GM21737 (cell line): Measurements from ENCODE around the gene CTBP2.

Source experiments
- ATAC-seq: cut with Tn5 transposase; IDR thresholded peaks from one replicate; pipeline ENCODE4 v1.9.1; 2021; ENCODE audit warnings: mild to moderate bottlenecking, moderate library complexity; ENCODE audit not compliant: unreplicated experiment

Gene CTBP2

DNA sequence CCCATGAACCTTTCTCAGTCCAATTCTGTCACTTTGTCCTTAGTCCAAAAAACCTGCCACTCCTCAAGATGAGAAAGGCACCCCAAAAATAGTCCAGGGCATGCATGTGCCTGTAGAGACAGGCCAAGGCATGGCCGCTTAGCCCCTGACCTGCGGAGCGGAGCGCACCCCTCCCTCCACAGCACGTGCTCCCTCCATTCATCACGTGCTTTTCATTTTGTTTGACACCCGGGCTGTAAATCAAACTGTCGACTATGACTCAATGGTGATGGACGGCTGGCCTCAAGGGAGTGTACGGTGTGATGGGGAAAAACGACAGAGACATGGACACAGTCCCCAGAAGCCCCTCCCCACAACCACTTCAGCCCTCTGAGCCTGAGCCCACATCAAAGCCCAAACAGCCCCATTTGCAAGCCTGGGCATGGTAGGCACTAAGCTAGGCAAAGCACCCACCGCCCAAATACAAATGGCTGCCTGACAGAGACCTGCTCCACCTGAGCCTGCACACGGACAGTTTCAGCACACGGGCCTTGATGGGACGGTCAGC lies 127.8 kb downstream of the CTBP2 start:
- no peak for ATAC-seq

DNA sequence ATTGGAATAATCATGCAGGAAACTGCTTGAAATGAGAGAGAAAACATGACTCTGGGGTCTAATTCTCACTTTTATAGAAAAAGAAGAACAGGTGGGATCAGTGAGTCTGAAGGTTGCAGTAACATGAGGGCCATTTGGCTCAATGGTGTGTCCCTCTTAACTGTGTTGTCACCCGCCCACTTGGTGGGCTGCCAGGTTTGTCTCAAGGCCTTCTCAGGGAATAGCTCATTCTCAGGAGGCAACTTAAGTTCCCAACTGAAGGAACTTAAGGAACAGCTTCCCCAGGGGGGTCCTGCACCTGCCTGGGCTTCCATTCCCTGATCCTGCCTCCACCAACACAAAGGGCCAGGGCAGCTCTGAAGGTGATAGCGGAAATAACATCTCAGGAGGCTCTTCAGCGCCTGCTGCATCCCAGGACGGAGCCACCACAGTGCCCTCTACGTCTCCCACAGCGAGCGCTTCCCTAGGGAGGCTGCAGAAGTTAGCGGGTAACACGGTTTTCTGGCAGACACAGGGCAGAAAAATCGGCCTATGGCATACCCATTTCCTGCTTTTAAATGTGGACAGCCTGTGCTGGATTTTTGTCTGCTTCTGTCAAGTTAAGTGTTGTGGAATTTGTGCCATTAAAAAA lies 129.7 kb downstream of the CTBP2 start:
- ATAC-seq: no peak

DNA sequence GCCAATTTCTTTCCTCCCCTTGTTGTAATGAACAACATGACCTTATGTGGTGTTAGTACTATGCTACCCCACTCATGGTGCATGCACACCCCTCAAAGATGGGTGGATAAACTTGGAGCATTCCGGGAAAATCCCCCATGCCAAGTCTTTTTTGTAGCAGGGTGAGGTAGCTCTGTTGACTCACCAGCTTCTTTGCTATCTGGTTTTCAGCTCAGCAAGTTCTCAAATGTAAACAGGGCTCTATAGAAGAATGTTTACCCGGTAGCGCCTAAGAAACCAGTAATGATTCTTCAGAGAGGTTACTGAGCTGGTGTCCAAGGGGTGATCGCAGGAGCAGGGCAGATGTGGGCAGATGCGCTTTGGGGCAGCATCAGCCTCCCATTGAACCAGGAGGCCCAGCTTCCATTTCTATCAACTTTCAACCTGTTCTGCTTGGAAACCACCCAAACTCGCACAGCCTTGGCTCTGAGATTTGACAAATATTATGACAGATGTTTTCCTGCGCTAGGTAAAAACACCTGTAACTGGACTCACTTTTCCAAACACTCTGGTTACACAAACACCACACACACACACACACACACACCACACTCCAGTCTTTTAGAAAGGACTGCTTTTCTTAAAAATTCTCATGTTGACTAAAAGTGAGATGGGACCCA lies 130.7 kb downstream of the CTBP2 start:
- ATAC-seq: no peak

DNA sequence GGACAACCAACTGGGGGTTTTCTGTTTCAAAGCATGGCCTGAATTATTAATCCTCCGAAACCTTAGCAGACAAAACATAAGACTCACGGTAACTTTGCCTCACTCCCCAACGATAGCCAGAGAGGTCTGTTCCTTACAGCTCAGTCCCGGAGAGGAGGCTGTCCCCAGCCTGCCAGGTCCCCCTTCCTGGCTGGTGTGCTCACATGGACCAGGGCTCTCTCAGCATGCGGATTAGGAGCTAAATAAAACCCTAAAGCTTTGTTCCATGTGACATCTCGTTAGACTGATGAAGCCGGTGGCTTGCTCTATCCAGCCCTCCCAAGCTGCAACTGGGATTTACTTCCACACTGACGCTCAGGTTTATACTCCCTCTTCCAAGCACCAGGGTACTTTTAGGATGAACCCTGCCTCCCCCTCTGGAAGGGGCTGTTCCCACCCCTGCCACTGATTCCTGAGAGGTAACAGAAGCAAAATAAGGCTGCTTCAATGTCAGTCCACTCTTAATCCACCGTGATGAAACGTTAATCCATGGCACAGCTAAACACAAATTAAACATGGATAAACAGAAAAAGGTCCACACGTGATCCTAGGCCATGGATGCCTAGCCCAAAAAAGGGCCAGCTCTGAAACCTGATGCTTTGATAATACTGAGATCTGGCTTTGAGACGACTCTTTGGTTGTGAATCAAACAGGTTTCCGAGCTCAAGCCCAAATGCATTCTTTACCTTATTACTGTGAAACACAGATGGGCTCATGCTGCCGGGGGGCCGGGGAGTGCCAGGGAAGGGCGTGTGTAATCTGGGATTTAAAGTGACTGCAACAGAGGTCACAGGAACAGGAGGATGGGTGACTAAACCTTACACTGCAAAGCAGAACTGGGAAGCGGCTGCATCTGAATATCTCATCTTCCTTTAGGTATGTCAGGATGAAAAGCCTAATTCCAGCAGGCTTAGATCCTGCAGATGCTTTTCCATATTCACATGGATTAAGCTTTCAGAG lies 132.2 kb downstream of the CTBP2 start:
- no peak for ATAC-seq

DNA sequence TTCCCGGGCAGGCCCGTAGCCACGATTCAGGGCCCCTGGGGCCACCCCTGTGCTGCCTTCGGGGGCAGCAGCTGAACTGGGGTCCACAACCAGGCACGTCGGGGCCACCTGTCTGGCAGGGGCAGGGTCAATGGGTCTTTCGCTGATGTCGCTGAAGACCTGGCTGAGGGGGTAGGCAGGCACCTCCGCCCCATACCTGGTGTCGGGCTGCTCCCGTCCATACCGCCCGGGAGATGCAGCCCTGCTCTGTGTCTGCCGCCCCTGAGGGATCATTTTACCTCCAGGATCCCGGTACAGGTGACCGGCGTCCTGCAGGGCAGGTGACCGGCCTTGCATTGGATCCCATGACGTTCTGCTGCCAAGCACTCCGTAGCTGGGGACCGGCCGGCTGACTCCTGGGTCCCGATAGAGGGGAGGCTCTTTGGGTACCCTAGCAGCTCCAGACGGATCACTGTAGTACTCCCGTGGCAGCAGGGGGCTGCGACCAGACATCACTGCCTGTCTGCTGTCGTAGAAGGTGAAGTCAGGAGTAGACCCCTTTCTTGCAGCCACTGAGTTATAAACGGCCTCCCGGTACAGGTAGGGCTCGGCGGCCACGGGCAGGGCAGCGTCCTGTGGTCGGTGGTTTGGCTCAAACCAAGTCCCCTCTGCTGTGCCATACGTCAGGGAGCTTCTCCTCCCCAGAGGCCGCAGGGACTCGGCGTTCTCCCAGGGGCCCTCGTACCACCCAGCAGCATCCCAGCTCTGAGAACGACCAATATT lies 133.2 kb downstream of the CTBP2 start:
- no peak for ATAC-seq

DNA sequence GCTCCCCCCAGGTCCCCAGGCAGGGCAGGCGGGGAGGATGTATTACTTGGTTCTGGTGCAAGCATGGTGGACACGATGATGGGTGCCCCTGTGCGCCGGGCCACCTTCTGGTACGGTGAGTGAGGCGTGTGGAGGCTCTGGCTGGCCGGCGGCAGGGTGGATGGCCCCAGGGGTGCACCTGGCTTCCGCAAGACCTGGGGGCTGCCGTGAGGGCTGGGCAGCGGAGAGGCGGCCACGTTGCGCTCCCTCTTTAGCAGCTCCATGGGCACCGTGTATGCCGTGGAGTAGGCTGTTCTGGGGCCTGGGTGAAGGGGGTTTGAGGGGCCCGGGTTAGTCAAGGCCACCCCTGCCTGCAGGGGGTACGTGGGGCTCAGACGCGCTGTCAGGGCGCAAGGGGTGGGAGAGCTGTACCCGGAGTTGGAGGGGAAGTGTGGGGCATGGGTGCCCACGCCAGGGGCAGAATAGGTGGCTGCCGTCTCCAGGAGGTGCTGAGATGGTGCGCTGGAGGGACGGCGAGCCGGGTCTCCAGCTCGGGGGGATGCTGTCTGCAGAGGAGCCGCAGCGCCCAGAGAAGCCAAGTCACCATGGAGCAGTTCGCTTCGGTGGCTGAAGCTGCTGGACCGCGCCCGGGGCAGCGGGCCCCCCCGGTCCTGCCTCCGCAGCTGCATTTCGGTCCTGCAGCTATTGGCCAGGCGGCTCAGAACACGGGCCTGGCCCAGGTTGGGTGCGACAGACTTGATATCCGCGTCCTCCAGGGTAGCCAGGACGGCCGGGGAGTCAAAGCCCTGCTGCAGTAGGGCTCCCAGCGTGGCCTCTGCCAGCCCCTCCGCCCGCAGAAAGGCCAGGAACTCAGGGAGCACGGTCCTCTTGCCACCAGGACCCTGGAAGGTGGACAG lies 134.1 kb downstream of the CTBP2 start:
- ATAC-seq: no peak

DNA sequence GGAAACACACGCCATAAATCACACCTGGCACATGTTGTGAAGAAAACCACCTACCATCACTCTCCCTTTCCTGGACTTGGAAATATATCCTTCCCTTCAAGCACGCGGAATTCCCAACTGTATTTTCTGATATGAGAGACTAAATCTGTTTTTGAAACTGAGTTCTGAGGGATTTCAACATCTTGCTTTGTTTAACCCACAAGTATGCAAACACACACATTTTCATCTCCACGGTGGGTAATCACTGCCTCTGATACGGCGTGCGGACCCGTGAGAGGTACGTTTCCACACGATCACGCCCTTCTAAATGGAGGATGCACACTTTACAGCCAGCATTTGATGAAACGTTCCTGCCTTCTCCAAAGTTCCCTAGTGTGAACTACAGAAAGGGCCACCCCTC lies 135.0 kb downstream of the CTBP2 start:
- ATAC-seq: no peak

DNA sequence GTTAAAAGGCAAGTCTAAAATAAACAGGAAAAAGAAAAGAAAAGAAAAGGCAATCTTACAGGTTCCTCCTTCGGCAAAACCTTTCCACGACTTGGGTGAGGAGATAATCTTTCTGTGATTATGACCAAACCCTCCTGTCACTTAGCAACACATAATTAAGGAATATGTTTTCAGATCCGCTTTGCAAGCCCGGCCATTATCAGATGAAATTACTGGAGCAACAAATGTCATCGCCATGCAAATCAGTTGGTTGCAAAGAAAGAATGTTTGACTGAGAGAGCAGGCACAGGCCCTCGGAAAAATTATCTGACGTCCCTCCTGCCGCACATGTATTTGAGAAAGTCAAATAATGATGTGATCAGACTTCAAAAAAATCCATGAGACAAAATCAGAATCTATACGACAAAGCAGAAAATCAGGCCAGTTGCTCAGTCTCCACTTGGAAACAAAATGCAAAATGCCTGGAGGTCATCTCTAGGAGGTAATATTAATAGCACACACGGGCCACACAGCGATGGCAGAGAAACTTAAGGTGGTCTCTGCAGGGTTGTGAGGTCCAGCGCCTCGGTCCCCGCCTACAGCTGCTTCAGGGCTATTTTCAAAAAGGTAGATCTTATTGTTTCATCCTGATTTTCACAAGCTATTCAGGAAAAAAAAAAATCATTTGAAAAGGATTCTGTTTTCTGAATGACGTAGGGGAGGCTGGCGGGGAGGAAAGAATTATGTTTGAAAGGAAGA lies 135.7 kb downstream of the CTBP2 start:
- ATAC-seq: no peak

DNA sequence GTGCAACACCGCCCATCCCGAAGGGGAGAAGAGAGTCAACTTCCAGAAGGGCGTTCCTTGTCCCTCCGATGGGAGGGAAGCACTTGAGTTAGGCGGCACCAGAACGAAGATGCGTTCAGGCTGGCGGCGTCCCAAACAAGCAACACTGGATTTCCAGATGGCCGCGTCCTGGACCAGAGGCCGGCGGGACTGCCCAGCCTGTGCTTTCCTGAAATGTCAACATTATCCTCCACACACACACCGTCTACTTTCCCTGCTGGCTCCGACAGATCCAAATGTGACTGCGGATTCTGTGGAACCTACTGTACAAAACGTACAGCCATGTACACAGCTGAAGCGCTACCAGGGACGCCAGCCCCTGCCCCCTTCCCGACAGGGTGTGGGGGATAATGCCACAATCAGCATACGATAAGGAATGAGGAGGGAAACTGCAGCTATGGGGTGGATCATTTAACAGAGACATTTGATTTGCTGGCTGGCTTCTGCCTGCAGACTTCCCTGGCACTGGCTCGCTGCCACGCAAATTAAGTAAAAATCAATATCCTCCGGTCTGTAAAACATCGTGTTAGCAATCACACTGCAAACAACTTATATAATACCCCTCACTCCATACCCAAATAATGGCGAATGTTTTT lies 136.4 kb downstream of the CTBP2 start:
- no peak for ATAC-seq

DNA sequence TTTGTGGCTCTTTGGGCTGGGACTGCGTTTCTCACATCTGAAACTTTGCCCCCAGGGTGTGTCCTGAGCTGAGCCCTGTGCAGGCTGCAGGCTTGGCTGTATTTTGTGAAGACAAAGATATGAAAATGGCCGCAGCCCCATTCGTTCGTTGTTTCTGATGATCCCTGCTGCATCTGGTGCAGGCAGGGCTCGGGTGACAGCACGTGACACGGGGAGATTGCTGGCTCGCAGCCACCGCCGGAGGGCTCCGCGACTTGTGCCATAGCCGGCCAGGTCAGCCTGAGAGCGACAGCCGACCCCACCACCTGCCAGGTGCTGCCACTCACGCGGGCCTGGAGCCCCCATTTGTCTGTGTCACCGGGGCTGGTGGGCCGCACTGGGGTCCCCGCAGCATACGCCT lies 137.1 kb downstream of the CTBP2 start:
- ATAC-seq: no peak

DNA sequence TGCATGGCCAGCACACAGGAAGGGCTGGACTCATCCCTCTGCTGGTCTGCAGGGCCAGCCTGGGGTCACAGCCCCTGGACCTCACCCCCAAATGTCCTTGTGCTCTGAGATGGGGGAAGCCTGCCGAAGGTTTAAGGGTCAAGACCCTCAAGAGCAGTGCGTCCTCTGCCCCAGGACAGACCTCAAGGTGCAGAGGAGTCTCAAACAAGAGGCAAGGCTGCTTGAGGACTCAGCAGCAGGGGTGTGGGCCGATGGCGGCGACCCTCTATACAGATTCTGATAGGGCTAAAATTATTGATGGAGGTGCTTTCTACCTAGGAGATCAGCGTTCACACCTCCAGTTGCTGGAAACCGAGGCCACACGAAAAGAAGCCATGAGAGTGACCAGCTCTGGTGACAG lies 137.7 kb downstream of the CTBP2 start:
- ATAC-seq: no peak

DNA sequence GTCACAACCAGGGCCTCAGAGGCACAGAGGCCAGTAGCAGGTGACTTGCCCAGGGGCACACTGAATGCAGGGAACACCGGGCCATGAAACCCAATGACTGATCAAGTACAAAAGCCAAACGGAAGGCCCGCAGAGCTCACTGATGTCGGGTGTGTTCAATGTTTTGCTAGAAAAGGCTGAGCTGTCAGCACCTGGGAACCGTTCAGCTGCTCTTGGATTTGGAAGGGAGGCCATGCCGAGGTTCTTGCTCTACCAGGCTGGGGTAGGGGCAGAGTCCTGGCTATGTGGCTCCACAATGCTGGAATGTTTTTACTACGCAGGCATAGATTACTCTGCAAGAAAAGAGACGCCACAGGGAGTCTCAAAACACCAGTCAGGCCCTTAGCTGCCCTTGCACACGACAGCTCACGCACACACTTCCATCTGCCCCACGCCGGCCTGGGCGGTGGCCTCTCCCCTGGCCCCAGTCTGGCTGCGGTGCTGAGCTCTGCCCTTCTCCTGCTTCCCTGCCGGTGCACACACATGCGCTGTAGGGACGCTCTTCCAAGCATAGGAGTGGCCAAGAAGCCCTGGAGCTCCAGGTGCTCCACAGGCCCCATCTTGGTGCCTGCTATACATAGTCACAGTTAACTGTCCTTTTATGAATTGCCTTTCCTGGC lies 138.5 kb downstream of the CTBP2 start:
- no peak for ATAC-seq

DNA sequence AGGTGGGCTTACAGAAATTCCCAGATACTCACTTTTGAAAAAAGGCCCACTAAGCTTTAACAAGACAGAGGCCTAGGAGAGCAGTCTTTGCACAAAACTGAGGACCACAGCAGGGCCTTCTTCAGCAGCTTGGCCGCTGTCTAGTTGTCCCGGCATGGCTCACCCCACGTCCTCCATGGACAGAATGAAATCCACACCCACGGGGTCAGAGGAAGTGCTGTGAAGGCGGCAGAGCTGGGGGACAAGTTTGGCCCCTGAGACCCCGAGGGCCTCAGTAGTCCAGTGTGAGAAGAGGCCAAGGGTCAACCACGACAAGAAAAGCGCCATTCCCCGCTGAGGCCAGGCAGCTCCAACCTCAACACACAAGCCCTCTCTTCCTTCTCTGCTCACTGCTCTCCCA lies 139.5 kb downstream of the CTBP2 start:
- ATAC-seq: no peak

DNA sequence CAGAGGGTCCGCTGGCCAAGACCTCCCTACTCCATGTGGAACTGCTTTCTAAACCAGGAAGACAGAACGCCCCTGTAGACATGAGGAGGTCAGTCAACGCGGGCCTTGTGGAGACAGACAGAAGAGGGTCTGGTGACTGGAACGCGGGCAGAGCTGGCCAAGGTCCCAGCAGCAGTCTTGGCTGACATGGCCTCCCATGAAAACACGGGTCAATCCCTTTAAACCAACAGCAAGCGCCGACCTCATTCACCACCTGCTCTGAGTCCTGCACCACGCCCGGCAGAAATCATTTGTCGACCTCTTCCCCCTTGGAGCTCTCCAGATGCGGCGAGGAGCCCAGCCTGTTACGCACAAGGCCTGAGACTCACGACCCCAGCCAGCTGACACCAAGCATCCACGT lies 140.0 kb downstream of the CTBP2 start:
- no peak for ATAC-seq

DNA sequence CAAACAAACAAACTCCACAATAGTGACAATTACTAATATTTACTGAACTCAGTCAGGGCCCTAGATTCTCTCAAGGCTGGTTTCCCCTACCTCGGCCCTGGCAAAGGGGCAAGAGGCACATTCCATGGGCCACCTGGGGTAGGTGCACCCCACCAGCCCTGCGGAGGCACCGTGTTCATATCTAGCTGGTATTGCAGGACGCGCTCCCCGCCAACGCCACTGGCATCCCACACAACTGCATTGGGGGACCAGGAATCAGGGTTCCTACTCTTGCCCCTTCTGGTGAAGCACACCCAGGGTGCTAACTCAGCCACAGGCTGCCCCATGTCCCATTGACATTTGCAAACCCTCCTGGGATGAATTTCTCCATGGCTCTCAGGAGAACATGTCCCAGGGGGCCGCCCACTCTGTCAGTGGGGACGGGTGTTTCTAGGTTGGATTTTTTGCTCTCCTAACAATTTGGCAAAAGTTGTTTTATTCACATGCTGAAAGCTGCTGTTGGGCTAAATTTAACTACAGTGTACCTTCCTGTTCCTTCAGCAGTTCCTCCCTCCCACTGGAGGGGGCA lies 141.7 kb downstream of the CTBP2 start:
- ATAC-seq: no peak

DNA sequence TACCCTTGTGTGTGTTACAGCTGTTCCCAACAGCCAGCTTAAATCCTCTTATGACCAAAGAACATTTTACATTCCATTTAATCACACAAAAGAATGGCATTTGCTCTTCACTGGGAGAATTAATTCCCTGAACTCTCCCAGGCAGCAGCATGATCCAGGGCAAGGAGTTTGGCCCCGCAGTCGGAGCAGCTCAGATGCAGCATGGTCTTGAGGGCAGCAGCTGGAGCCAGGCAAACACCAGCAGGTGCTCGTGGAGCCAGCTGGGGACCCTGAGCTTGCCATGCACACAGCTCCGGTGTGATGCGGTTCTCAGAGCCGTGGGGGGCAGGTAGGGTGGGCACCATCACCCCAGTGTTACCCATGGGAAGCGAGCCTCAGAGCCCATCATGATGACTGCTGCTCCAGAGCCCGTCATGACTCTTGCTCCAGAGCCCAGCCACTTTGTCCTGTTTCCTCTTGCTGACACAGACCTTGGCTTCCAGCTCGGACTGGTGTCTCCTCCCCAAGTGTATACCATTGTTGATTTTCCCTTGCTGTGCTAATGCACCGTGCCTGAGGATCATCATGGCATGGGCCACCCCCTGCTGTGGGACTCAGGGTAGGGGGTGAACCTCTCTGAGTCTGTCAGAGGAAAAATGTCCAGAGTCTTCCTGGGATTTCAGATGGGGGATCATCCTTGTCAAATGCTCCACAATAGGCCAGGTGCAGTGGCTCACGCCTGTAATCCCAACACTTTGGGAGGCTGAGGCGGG lies 142.6 kb downstream of the CTBP2 start:
- ATAC-seq: no peak

DNA sequence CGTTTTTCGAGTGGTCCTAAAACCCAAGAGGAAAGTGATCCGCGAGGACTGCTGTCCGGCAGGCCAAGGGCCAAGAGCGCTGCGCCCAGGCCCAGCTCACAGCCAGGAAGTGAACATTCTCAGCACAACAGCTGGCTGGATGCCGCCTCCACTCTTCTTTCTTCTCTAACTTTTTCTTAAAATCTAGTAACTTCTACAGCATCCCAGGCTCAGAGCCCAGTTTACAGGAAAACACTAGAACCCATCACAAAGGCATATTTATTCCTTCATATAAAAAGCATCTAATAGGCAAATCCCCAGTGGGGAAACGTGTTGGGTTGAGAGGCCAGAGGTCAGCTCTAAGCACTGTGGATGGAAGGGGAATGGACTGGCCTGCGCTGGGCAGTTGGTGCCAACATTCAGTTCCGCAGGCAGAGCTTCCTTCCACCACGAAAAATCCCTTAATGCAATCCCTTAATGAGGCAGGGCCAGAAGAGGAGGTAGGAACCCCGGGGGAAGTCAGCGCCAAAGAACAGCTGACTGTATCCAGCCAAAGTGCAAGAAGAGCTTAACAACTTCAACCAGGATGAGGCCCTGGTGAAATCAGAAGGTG lies 143.7 kb downstream of the CTBP2 start:
- ATAC-seq: no peak
